Measurements from ENCODE around the gene CORO6.
A peak's percentile ranks its signal among the peaks of the same experiment; 100 is the strongest.

The CORO6 gene

GRCh38 chr17:29612404-29613280, 10.1 kb downstream of the CORO6 start:
- CTCF ChIA-PET = interaction anchor here (0.5 to 1.0 kb wide), 5 partner anchors 13 to 319 kb away, joined by 3 to 4 read pairs (median 3); no protein-coding TSS in a partner anchor
- no peak for TF ChIP-seq CTCF (conservative IDR thresholded peaks at IDR 0.05; ENCODE audit: low read depth)
- POLR2A ChIA-PET (ENCODE audit: low non-redundant PET) = no interaction called here
- no peak overlapping the region for H3K27ac ChIP-seq
- no peak for DNase-seq (ENCODE audit: low spot score)

- ChIA-PET POLR2A (ENCODE audit: low non-redundant PET) (no interaction called here), CTCF (interaction anchor here (0.5 to 1.0 kb wide), 2 partner anchors 20 to 30 kb away, joined by 3 to 4 read pairs; no protein-coding TSS in a partner anchor)
- H3K27ac ChIP-seq = peak overlapping the region; percentile 34
- no peak for DNase-seq (ENCODE audit: low spot score)
- no peak for TF ChIP-seq CTCF (conservative IDR thresholded peaks at IDR 0.05; ENCODE audit: low read depth)
Observed at GRCh38 chr17:29612094-29612403, 10.7 kb downstream of the CORO6 start.

- peak overlapping the region; percentile 34 for H3K27ac ChIP-seq
- POLR2A ChIA-PET (ENCODE audit: low non-redundant PET) = no interaction called here
- CTCF ChIA-PET = interaction anchor here (0.5 to 1.0 kb wide), 2 partner anchors 19 to 29 kb away, joined by 3 to 4 read pairs; no protein-coding TSS in a partner anchor
- DNase-seq (ENCODE audit: low spot score) = no peak
- TF ChIP-seq CTCF (conservative IDR thresholded peaks at IDR 0.05; ENCODE audit: low read depth) = no peak
Observed at GRCh38 chr17:29611351-29612093, 11.2 kb downstream of the CORO6 start.

- ChIA-PET CTCF (no interaction called here), POLR2A (ENCODE audit: low non-redundant PET) (no interaction called here)
- no peak for DNase-seq (ENCODE audit: low spot score)
- no peak for TF ChIP-seq CTCF (conservative IDR thresholded peaks at IDR 0.05; ENCODE audit: low read depth)
- no peak overlapping the region for H3K27ac ChIP-seq
Observed at GRCh38 chr17:29610395-29610794, 12.3 kb downstream of the CORO6 start.

- ChIA-PET POLR2A (ENCODE audit: low non-redundant PET) (no interaction called here), CTCF (interaction anchor here (0.6 to 1.4 kb wide), 3 partner anchors 9 to 238 kb away, joined by 5 to 11 read pairs (median 6); no protein-coding TSS in a partner anchor)
- no peak overlapping the region for H3K27ac ChIP-seq
- no peak for TF ChIP-seq CTCF (conservative IDR thresholded peaks at IDR 0.05; ENCODE audit: low read depth)
- DNase-seq (ENCODE audit: low spot score) = no peak
Observed at GRCh38 chr17:29608986-29609385, 13.7 kb downstream of the CORO6 start.

GRCh38 chr17:29607557-29608195, 15.0 kb downstream of the CORO6 start:
- H3K27ac ChIP-seq = peak overlapping the region; percentile 5; the same call in 1 of the 2 replicates
- ChIA-PET POLR2A (ENCODE audit: low non-redundant PET) (interaction anchor here (0.6 kb wide), 1 partner anchor 697 kb away, joined by 4 read pairs; no protein-coding TSS in a partner anchor), CTCF (interaction anchor here (0.6 to 1.9 kb wide), 4 partner anchors 10 to 239 kb away, joined by 3 to 11 read pairs (median 6); no protein-coding TSS in a partner anchor)
- DNase-seq (ENCODE audit: low spot score) = no peak
- no peak for TF ChIP-seq CTCF (conservative IDR thresholded peaks at IDR 0.05; ENCODE audit: low read depth)
